ENCODE results near the gene NBR1. TPM values are rescaled to one million over a fixed set of nuclear protein-coding genes. Genes with fewer than 3 reads are reported as not detected.
A peak's percentile ranks its signal among the peaks of the same experiment; 100 is the strongest.

NBR1 gene
- total RNA-seq: 100 to 1,000 TPM; 135 to 162 (median 145) TPM

GRCh38 chr17:43170766-43171585, at the start of gene NBR1:
Gene NBR1 (plus strand): TSS chr17:43171214. CDS start chr17:43175800, 4,586 bp downstream.
- peak within 1 kb of the TSS; percentile 85 to 98 (median 97) for H3K27ac ChIP-seq
- no peaks in the 10 kb centered on the region for H3K27me3 ChIP-seq
- TF ChIP-seq CTCF (IDR thresholded peaks at IDR 0.05 in 4 of 5, conservative IDR thresholded peaks at IDR 0.05 in 1 of 5): peak in 2 of 5 experiments; percentile 23 to 28
- peak; percentile 63 to 90 for TF ChIP-seq POLR2A (IDR thresholded peaks at IDR 0.05)
- intact Hi-C loops (cut with DNase I; ENCODE audit: low total_unique reads) (loop anchor here (1.0 to 5.0 kb wide), 5 partner anchors 46 to 312 kb away; partner anchors contain the start of genes BRCA1, DHX8, RND2 and RPL27), in situ Hi-C loops (cut with MboI; ENCODE audit: low sequenced_read_pairs in 4 of 4) (no loop called here)
- ATAC-seq: peak; percentile 94 to 96
- no peaks in the 10 kb centered on the region for H3K9me3 ChIP-seq
- H3K36me3 ChIP-seq: peaks cover 0 to 2% of the 10 kb centered on the region in 2 donors
- peak within 1 kb of the TSS; percentile 81 to 89 (median 86) for H3K4me3 ChIP-seq
- peak; percentile 97 to 98 for DNase-seq
- H3K4me1 ChIP-seq: peaks cover 45 to 48% of the 10 kb centered on the region in 2 donors

- intact Hi-C loops (cut with DNase I; ENCODE audit: low total_unique reads): loop anchor here (1.0 to 2.0 kb wide), 2 partner anchors 45 to 105 kb away; no protein-coding TSS in a partner anchor
Measured at GRCh38 chr17:43125133-43125966, 45.7 kb upstream of the NBR1 start, which contains the start of gene BRCA1. Gene BRCA1 (minus strand): TSS chr17:43125364. CDS start chr17:43124096, 1,268 bp downstream.

GRCh38 chr17:43125967-43126910, 44.8 kb upstream of the NBR1 start:
- no peak for DNase-seq
- Histone ChIP-seq H3K27me3 (no peaks in the 10 kb centered on the region), H3K4me1 (peaks cover 4 to 12% of the 10 kb centered on the region in 2 donors), H3K4me3 (peak overlapping the region; percentile 79 to 96 (median 86)), H3K27ac (peak overlapping the region; percentile 65 to 85 (median 73)), H3K9me3 (no peaks in the 10 kb centered on the region), H3K36me3 (no peaks in the 10 kb centered on the region)
- in situ Hi-C loops (cut with MboI; ENCODE audit: low sequenced_read_pairs in 4 of 4) (loop anchor here in 1 of 4 donors (10.0 kb wide), 2 partner anchors 59 to 91 kb away; no protein-coding TSS in a partner anchor), intact Hi-C loops (cut with DNase I; ENCODE audit: low total_unique reads) (loop anchor here (1.0 to 2.0 kb wide), 2 partner anchors 44 to 105 kb away; no protein-coding TSS in a partner anchor)
- no peak for TF ChIP-seq POLR2A (IDR thresholded peaks at IDR 0.05)
- no peak for TF ChIP-seq CTCF (IDR thresholded peaks at IDR 0.05 in 4 of 5, conservative IDR thresholded peaks at IDR 0.05 in 1 of 5)
- ATAC-seq: no peak

More at GRCh38 chr17:43125133-43125966, 45.7 kb upstream of the NBR1 start, which contains the start of gene BRCA1:
- in situ Hi-C loops (cut with MboI; ENCODE audit: low sequenced_read_pairs in 4 of 4): loop anchor here in 1 of 4 donors (10.0 kb wide), 2 partner anchors 59 to 91 kb away; no protein-coding TSS in a partner anchor
- Histone ChIP-seq H3K4me1 (peaks cover 4 to 12% of the 10 kb centered on the region in 2 donors), H3K27ac (peak within 1 kb of the TSS; percentile 65 to 85 (median 73)), H3K4me3 (peak within 1 kb of the TSS; percentile 79 to 96 (median 86)), H3K36me3 (no peaks in the 10 kb centered on the region), H3K9me3 (no peaks in the 10 kb centered on the region), H3K27me3 (no peaks in the 10 kb centered on the region)
- DNase-seq (peak; percentile 90 to 94), ATAC-seq (peak; percentile 100)
- TF ChIP-seq POLR2A (IDR thresholded peaks at IDR 0.05): peak in 1 of 2 donors; percentile 21
- no peak for TF ChIP-seq CTCF (IDR thresholded peaks at IDR 0.05 in 4 of 5, conservative IDR thresholded peaks at IDR 0.05 in 1 of 5)
